ENCODE measurements around the gene TRPM3. TPM values are rescaled to one million over a fixed set of nuclear protein-coding genes. Genes with fewer than 3 reads are reported as not detected.

TRPM3 gene
- total RNA-seq, 1 experiment from 2014 or later, result 0.26 TPM

DNA sequence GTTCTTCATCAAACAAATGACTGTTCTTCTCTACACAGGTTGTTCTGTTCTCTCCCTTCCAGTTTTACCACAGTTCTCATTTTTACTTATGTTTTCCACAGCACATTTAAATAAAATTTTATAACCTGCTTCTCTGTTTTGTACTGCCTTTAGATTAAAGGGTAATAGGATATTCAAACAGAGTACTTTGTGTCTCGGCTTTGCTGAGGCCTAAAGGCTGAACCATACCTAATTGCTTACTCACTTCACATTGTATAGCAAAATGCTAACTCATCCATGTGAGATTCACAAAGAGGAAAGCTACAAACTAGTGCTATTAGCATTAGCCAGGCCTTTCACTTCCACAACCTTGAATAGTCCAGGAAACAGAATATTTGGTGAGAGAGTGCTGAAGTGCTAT lies 200.3 kb downstream of the TRPM3 start:
- H2AFZ ChIP-seq, result 0 out of 2 replicates have a peak overlapping the region, but pooled peaks have one; percentile 2
- no peak overlapping the region for H3K27ac ChIP-seq
- no peaks in the 10 kb centered on the region; the same call in 1 of the 2 replicates for H4K20me1 ChIP-seq (ENCODE audit: insufficient read depth)
- DNase-seq, result no peak
- H3F3A ChIP-seq (ENCODE audit: insufficient read depth, low read depth), result no peaks in the 10 kb centered on the region
- no peak overlapping the region for H3K4me3 ChIP-seq
- no peaks in the 10 kb centered on the region for H3K36me3 ChIP-seq (ENCODE audit: low read depth)
- H3K9me3 ChIP-seq (ENCODE audit: insufficient read depth, low read depth), result no peaks in the 10 kb centered on the region
- TF ChIP-seq, protein P1, sequence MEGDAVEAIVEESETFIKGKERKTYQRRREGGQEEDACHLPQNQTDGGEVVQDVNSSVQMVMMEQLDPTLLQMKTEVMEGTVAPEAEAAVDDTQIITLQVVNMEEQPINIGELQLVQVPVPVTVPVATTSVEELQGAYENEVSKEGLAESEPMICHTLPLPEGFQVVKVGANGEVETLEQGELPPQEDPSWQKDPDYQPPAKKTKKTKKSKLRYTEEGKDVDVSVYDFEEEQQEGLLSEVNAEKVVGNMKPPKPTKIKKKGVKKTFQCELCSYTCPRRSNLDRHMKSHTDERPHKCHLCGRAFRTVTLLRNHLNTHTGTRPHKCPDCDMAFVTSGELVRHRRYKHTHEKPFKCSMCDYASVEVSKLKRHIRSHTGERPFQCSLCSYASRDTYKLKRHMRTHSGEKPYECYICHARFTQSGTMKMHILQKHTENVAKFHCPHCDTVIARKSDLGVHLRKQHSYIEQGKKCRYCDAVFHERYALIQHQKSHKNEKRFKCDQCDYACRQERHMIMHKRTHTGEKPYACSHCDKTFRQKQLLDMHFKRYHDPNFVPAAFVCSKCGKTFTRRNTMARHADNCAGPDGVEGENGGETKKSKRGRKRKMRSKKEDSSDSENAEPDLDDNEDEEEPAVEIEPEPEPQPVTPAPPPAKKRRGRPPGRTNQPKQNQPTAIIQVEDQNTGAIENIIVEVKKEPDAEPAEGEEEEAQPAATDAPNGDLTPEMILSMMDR (conservative IDR thresholded peaks at IDR 0.05), result no peak
- no peak for TF ChIP-seq EZH2 (IDR thresholded peaks at IDR 0.05; ENCODE audit: low read depth)
- ChIA-PET CTCF (interaction anchor here (0.6 kb wide), 1 partner anchor 28 kb away, joined by 4 read pairs; no protein-coding TSS in a partner anchor), POLR2A (ENCODE audit: unreplicated experiment) (no interaction called here)
- intact Hi-C loops (cut with micrococcal nuclease; ENCODE audit: unreplicated experiment), result no loop called here
- no peaks in the 10 kb centered on the region for H3K79me2 ChIP-seq (ENCODE audit: low read depth)
- H3K4me2 ChIP-seq, result no peak overlapping the region
- no peaks in the 10 kb centered on the region for H3K4me1 ChIP-seq (replicated peaks; ENCODE audit: insufficient read depth)
- BruUV-seq (replicated peaks), result no TSS peak
- H3K9me2 ChIP-seq (ENCODE audit: insufficient read depth), result no peaks in the 10 kb centered on the region
- H3K27me3 ChIP-seq (ENCODE audit: insufficient read depth, low read depth), result no peaks in the 10 kb centered on the region

DNA sequence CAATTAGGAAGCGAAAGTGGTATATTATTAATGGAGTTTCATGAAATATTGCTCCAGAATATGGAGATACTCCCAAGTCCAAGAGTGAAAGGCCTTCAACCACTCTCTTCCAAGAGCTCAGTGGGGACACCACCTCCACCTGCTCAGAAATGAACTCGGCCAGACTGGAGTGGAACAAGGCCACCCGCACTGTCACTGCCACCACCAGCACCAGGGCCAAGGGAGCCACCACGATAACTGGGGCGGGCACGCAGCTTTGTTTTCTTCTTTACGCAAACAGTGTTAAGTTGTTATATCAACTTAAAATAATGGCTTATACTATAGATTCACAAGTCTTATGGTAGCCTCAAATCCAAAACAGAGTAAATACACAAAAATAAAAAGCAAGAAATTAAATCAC lies 204.1 kb downstream of the TRPM3 start:
- no peak overlapping the region for H3K27ac ChIP-seq
- no peaks in the 10 kb centered on the region for H3K27me3 ChIP-seq (ENCODE audit: insufficient read depth, low read depth)
- H4K20me1 ChIP-seq (ENCODE audit: insufficient read depth), result no peaks in the 10 kb centered on the region; the same call in 1 of the 2 replicates
- H3K4me1 ChIP-seq (replicated peaks; ENCODE audit: insufficient read depth), result no peaks in the 10 kb centered on the region
- intact Hi-C loops (cut with micrococcal nuclease; ENCODE audit: unreplicated experiment), result no loop called here
- H2AFZ ChIP-seq, result no peak overlapping the region
- no peaks in the 10 kb centered on the region for H3F3A ChIP-seq (ENCODE audit: insufficient read depth, low read depth)
- no peaks in the 10 kb centered on the region for H3K9me3 ChIP-seq (ENCODE audit: insufficient read depth, low read depth)
- H3K4me2 ChIP-seq, result no peak overlapping the region
- CTCF ChIA-PET, result no interaction called here
- H3K4me3 ChIP-seq, result no peak overlapping the region
- POLR2A ChIA-PET (ENCODE audit: unreplicated experiment), result no interaction called here
- H3K36me3 ChIP-seq (ENCODE audit: low read depth), result no peaks in the 10 kb centered on the region
- no TSS peak for BruUV-seq (replicated peaks)
- TF ChIP-seq, protein P1 (conservative IDR thresholded peaks at IDR 0.05), result no peak
- no peak for TF ChIP-seq EZH2 (IDR thresholded peaks at IDR 0.05; ENCODE audit: low read depth)
- DNase-seq, result no peak
- H3K9me2 ChIP-seq (ENCODE audit: insufficient read depth), result no peaks in the 10 kb centered on the region
- H3K79me2 ChIP-seq (ENCODE audit: low read depth), result no peaks in the 10 kb centered on the region

DNA sequence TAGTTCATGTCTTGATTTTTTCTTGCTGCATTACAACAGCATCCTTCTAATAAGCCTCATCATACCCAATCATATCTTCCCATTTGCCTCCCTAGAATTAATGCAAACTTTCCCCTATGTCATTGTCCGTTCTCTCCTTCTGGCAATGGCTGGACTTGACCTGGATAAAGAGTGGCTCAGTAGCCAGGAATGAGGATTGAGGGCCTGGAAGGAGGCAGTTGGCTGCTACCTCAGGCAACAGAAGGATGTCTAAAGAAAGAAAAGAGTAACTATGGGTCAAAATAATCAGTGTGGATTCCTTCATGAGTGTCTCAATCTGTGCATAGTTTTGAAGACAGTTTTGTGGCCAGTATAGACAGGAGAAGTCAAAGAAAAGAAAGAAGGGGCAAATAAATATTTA lies 209.6 kb downstream of the TRPM3 start:
- DNase-seq, result no peak
- Histone ChIP-seq H3K79me2 (ENCODE audit: low read depth) (no peaks in the 10 kb centered on the region), H4K20me1 (ENCODE audit: insufficient read depth) (no peaks in the 10 kb centered on the region), H3K36me3 (ENCODE audit: low read depth) (no peaks in the 10 kb centered on the region), H3K9me2 (ENCODE audit: insufficient read depth) (no peaks in the 10 kb centered on the region), H3K4me1 (replicated peaks; ENCODE audit: insufficient read depth) (no peaks in the 10 kb centered on the region), H3K4me3 (no peak overlapping the region), H3F3A (ENCODE audit: insufficient read depth, low read depth) (no peaks in the 10 kb centered on the region), H2AFZ (no peak overlapping the region), H3K27me3 (ENCODE audit: insufficient read depth, low read depth) (no peaks in the 10 kb centered on the region), H3K27ac (no peak overlapping the region), H3K4me2 (no peak overlapping the region), H3K9me3 (ENCODE audit: insufficient read depth, low read depth) (no peaks in the 10 kb centered on the region)
- ChIA-PET POLR2A (ENCODE audit: unreplicated experiment) (no interaction called here), CTCF (no interaction called here)
- TF ChIP-seq EZH2 (IDR thresholded peaks at IDR 0.05; ENCODE audit: low read depth), result no peak
- TF ChIP-seq, protein P1 (conservative IDR thresholded peaks at IDR 0.05), result no peak
- intact Hi-C loops (cut with micrococcal nuclease; ENCODE audit: unreplicated experiment), result no loop called here
- BruUV-seq (replicated peaks), result no TSS peak
